Measurements from ENCODE around the gene ACTN1.

ACTN1 gene

GRCh38 chr14:68910540-68910939 lies 68.6 kb downstream of the ACTN1 start:
- TF ChIP-seq, protein P1, sequence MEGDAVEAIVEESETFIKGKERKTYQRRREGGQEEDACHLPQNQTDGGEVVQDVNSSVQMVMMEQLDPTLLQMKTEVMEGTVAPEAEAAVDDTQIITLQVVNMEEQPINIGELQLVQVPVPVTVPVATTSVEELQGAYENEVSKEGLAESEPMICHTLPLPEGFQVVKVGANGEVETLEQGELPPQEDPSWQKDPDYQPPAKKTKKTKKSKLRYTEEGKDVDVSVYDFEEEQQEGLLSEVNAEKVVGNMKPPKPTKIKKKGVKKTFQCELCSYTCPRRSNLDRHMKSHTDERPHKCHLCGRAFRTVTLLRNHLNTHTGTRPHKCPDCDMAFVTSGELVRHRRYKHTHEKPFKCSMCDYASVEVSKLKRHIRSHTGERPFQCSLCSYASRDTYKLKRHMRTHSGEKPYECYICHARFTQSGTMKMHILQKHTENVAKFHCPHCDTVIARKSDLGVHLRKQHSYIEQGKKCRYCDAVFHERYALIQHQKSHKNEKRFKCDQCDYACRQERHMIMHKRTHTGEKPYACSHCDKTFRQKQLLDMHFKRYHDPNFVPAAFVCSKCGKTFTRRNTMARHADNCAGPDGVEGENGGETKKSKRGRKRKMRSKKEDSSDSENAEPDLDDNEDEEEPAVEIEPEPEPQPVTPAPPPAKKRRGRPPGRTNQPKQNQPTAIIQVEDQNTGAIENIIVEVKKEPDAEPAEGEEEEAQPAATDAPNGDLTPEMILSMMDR (IDR thresholded peaks at IDR 0.05; ENCODE audit: borderline replicate concordance, control extremely low read depth, extremely low read depth, insufficient read depth, missing control alignments), result no peak
- no peak for DNase-seq (ENCODE audit: low spot score)
- in situ Hi-C loops (cut with MboI; ENCODE audit: low sequenced_read_pairs, unreplicated experiment), result loop anchor here (10.0 kb wide), 1 partner anchor 184 kb away; no protein-coding TSS in a partner anchor

GRCh38 chr14:68908803-68909202 lies 70.3 kb downstream of the ACTN1 start:
- DNase-seq (ENCODE audit: low spot score), result no peak
- TF ChIP-seq, protein P1 (IDR thresholded peaks at IDR 0.05; ENCODE audit: borderline replicate concordance, control extremely low read depth, extremely low read depth, insufficient read depth, missing control alignments), result no peak
- in situ Hi-C loops (cut with MboI; ENCODE audit: low sequenced_read_pairs, unreplicated experiment), result no loop called here

DNA sequence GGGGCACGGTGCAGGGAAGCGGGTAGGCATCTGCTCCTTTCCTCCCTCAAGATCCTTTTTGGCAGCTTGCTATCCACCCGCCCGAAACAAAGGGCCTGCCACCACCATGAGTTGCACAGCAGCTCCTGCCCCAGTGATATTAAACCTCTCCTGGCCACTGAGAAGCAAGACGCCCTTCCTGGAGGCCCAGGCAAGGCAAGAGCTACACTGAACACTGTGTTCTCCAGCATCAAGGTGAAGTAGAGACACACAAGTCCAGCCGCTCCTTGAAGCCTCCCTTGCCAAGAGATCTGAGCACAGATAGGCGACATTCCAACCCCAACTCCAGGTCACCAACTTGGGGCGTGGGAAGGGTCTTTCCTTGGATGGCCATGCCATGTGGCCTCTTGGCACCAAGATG lies 70.9 kb downstream of the ACTN1 start:
- in situ Hi-C loops (cut with MboI; ENCODE audit: low sequenced_read_pairs, unreplicated experiment), result no loop called here
- DNase-seq (ENCODE audit: low spot score), result no peak
- TF ChIP-seq, protein P1 (IDR thresholded peaks at IDR 0.05; ENCODE audit: borderline replicate concordance, control extremely low read depth, extremely low read depth, insufficient read depth, missing control alignments), result no peak

GRCh38 chr14:68906439-68906838 lies 72.7 kb downstream of the ACTN1 start:
- in situ Hi-C loops (cut with MboI; ENCODE audit: low sequenced_read_pairs, unreplicated experiment), result no loop called here
- no peak for DNase-seq (ENCODE audit: low spot score)
- TF ChIP-seq, protein P1 (IDR thresholded peaks at IDR 0.05; ENCODE audit: borderline replicate concordance, control extremely low read depth, extremely low read depth, insufficient read depth, missing control alignments), result no peak

GRCh38 chr14:68905107-68905895 lies 73.8 kb downstream of the ACTN1 start:
- TF ChIP-seq, protein P1 (IDR thresholded peaks at IDR 0.05; ENCODE audit: borderline replicate concordance, control extremely low read depth, extremely low read depth, insufficient read depth, missing control alignments), result no peak
- in situ Hi-C loops (cut with MboI; ENCODE audit: low sequenced_read_pairs, unreplicated experiment), result no loop called here
- no peak for DNase-seq (ENCODE audit: low spot score)

DNA sequence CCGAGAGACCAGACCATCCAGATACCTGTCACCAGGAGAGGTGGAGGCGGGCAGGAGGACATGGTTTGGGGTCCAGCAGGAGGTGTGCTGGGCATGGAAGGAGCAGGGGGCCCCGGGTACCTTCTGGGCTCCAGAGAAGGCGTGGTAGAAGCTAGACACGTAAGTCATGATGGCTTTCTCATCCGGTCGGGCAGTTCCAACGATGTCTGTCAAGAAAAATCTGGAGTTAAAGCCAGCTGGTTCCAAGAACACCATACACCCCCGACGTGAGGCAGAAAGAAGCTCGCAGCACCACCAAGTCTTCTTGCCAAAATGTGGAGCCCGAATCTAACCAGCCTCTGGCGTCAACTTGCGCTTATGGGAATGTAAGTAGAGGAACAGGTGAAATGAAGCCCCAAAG lies 76.7 kb downstream of the ACTN1 start:
- in situ Hi-C loops (cut with MboI; ENCODE audit: low sequenced_read_pairs, unreplicated experiment), result no loop called here

More for the DNA sequence above, 76.7 kb downstream of the ACTN1 start:
- TF ChIP-seq, protein P1 (IDR thresholded peaks at IDR 0.05; ENCODE audit: borderline replicate concordance, control extremely low read depth, extremely low read depth, insufficient read depth, missing control alignments), result no peak
- no peak for DNase-seq (ENCODE audit: low spot score)

All from GM13976 (cell line).